NCI-H1930 (cell line): Measurements from ENCODE around the gene CDH4.

Source experiments
- DNase-seq, 2 experiments: peaks; one replicate each; lab custom pipeline; 2025; lab: John Stamatoyannopoulos, UW

The CDH4 gene

DNA sequence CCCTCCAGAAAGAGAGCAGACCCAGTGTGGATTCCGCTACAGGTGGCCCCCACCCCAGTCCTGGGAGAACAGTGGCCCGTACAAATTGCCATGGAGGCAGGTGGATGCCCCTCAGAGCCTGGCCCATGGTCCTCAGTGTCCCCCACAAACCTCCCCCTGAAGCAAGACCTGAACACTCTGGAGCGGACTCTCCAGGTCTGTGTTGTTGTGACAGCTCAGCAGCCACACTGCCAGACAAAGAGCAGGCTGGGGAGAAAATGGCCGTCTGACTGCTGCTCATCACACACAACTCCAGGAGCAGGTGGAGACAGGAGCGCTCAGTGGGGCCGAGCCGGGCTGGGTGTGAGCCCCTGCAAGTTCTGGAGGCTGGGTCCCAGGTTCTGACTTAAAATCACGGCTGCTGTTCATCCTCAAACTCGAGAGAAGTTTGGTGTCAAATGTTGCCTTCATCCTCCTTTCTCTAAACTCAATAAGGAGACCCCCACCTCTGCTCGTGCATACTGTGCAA is 241.8 kb downstream of the CDH4 start:
- DNase-seq, result no peak

DNA sequence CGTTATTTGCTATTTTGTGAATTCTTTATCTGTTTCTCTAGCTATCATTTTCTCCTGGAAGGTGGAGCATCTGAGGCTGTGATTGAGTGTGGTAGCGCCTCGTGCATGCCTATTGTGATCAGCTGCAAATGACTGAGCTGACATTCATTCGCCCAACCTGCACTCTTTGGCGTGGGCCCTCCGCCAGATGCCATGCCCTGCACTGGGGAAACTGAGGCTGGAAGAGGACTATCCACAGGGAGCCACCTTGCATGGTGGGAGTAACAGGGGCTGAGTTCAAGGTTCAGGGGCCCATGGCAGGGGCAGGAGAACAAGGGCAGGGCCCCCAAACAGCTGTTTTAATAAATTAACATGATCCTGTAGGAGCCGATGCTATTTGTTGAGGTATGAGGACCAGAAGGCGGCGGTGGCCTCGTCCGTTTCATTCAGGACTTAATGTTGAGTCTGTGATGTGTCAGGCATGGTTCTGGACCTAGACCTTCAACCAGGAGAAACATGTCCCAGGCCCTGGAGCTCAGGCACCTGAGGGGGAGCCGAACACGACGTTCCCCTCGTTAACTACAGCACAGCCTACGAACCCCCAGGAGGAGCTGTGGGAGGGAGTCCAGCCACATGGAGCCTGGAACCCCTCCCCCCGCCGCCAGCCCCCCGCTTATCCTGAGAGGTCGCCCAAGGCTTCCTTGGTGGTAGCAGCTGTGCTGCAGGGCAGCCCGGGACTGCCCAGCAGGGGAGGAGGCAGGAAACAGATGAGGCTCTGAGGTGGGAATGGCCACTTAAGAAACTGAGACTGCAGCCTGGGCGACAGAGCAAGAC is 242.9 kb downstream of the CDH4 start:
- no peak for DNase-seq

DNA sequence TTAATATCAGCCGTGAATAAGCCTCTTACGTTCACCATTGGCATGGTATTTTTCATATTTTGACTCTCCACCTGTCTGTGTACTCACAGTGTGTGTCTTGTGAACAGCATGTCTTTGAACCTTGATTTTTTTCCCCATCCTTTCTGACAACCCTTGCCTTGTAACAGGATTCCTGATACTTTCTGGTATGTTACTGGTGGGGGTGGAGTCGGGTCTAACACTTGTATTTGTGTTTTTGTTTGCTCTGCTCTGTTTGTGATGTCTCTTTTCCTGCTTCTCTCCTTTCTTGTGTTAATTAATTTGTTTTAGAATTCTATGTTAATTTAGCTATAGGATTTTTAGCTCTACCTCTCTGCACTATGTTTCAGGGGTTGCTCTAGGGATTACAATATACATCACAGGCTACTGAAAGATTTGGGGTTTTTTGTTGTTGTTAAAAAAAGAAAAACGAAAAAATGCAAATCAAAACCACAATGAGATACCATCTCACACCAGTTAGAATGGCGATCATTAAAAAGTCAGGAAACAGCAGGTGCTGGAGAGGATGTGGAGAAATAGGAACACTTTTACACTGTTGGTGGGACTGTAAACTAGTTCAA is 245.1 kb downstream of the CDH4 start:
- no peak for DNase-seq

DNA sequence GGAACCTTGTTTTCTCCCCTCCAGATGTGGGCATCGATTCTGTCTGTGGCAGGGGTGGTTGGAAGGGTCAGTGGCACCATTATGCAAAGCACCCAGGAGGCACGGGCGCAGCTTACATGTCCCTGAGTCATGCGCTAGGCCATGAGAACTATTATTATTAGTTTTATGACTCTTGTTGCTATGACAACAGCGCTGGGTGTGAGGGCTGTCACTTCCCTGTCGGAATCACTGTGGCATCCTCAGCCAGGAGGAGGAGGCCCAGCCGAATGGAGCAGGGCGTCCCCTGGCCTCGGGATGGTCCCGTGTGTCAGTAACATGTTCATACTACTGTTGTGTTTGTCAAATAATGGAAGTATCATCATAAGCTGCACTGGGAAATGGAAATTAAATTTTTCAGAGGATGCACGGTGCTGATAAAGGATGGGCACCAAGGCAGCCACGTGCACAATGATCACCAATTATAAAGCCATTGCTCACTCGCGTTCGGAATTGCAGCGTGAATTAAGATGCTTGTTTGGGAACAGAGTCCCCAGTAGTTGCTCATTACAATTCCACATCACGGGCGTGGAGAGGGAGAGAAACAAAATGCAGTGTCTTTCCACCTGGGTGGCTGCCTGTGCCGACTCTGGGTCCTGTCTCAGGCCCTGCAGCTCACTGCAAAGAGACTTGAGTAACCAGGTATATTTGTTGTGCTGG is 247.9 kb downstream of the CDH4 start:
- no peak for DNase-seq

DNA sequence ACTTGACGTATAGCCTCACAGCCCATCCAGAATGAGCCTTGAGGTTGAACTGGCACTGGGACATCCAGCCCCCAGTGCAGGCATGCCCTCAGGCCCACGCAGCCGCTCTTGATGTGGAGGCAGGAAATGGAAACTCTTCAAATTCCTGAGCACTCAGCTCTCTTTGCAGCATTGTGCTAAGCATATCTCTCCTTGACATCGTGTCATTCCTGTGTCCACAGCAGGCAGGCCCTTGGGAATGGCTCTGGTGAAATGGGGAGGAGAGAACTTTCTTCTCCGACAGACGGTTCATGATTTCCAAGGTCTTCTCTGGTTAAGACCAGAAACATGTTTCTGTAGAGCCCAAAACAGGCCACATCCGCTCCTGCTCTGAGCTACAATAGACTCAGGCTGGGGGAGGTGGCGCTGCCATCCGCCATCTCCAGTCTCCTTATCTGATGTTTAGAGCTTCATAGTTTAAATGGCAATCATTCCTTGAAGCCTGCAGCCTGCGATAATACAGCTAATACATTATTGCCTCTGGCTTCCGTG is 248.8 kb downstream of the CDH4 start:
- no peak for DNase-seq

DNA sequence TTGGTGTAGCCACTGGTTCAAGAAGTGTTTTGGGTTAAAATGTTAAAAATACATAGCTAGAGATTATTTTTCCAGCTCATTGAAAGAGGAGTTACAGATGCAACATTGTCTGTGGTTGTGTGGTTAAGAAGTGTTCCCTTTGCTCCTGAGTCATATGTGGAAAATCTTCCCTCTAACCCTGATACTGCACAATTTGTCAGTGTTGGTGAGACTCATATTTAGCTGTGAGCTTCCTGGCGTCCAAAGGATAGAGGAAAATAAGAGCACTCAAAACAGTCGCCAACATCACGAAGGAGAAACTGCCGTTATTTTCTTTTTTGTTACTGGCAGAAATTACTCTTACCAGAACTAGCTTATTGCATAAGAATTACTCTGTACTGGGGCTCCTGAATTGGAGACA is 250.4 kb downstream of the CDH4 start:
- DNase-seq, result no peak

DNA sequence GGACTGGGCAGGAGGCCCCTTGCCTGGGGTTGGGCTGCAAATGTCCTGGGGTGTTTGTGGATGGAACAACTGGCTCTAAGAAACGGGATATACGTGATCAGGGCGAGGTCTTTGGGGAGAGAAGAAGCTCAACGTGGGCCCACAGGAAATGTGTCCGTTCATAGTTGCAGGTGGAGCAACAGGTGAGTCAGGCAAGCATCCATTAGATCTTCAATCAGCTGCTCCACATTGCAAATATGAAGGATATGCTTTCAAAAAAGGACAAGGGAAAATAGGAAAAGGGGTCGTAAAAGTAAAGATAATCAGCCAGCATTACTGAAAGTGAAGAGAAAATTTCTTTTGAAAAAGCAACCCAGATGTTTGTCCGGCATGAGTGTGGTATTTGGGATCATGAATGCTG is 251.0 kb downstream of the CDH4 start:
- no peak for DNase-seq

DNA sequence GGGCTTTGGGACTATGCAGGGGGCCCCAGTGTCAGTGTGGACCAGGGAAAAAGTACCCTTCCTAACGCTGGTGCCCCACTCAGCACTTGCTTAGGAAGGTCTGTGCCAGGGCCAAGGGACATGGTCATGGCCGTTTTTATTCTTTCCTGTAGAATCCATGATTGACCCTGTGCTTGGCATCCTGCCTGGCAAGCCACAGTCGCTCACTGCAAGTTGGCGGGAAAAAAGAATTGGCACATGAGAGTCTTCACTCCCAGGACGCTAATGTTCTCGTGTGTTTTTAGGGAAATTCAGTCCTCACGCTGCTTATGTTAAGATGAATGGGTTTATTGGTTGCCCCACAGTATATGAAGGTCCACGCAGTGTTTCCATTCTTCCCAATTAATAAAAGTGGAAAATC is 253.4 kb downstream of the CDH4 start:
- no peak for DNase-seq

DNA sequence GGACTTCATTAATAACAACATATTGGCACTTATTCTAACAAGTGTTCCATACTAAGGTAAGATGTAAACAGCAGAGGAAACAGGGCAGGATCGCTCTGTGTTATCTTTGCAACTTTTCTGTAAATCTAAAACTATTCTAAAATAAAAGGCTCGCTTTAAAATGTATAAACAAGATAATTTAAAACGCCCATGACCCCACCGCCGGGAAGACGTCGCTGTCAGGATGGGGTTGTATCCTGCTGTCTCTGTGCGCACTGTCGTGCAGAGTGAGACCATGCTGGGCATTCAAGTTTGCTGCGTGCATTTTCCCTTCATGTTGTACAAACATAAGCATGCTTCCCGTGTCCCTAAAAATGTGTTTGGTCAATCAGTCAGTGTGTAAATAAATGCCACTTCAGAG is 255.7 kb downstream of the CDH4 start:
- no peak for DNase-seq

DNA sequence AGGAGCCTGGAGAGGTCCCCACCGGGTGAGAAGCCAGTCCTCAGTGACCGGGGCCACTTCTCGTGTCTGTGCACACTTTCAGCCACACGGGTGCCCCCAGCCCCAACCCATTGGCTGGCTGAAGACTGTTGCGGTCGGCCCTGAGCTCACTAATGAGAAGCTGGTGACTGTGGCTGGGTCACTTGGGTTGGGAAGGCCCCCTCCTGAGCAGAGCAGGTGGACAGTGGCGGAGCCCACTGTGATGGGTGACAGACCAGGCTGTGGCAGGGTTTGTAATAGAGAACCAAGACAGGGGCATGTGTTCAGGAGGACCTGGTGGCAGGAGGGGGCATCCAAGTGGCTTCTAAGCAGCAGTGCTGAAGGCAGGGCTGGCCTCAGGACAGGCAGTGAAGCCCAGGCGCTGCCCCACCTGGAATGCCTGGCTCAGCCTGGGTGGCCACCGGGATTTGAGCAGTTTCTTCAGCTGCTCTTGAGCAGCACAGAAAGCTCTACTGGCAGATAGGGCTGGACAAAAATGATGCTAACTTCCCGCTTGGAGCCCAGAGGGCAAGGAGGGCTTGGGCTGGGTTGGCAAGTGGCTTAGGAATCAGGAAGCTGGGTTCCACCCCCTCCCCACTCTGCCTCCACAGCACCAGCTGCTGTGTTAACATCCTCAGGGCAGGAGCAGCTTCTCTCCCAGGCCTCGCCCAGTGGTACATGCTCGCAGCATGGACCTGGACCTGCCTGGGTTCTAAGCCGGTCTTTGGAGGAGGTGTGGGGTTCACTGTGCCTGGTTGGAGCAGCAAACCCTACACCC is 256.4 kb downstream of the CDH4 start:
- DNase-seq, result no peak

DNA sequence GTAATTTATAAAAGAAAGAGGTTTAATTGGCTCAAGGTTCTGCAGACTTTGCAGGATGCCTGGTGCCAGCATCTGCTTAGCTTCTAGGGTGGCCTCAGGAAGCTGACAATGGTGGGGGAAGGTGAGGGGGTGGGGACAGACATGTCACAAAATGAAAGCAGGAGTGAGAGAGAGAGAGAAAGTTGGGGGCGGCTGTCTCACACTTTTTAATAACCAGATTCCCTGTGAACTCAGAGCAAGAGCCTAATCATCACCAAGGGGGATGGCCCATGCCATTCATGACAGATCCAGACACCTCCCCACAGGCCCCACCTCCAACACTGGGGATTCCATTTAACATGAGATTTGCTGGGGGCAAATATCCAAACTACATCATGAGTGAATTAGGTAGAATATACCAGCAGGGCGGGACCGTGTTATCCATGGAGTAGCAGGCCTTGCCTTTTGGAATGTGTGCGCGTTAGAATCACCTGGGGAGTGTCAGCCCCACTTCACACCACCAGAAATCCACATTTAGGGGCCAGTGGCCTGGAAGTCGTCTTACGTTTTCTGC is 258.8 kb downstream of the CDH4 start:
- DNase-seq, result no peak

DNA sequence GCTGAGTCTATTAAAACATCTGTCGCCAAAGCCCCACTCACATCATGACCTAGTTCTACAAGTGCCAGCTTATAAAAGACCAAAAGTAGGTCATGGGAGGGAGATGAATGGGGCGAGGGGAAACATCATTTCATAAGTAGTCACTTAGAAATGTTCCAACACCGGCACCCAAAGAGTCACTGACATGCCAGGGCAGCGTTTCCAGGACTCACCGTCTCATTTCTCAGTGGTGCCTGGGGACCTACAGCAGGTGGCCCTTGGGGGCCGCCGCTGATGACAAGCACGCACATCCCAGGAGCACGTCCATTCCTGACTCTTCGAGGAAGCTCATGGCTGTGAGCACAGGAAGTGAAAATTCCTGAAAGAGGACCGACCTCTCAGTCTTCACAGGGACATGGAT is 260.4 kb downstream of the CDH4 start:
- no peak for DNase-seq

DNA sequence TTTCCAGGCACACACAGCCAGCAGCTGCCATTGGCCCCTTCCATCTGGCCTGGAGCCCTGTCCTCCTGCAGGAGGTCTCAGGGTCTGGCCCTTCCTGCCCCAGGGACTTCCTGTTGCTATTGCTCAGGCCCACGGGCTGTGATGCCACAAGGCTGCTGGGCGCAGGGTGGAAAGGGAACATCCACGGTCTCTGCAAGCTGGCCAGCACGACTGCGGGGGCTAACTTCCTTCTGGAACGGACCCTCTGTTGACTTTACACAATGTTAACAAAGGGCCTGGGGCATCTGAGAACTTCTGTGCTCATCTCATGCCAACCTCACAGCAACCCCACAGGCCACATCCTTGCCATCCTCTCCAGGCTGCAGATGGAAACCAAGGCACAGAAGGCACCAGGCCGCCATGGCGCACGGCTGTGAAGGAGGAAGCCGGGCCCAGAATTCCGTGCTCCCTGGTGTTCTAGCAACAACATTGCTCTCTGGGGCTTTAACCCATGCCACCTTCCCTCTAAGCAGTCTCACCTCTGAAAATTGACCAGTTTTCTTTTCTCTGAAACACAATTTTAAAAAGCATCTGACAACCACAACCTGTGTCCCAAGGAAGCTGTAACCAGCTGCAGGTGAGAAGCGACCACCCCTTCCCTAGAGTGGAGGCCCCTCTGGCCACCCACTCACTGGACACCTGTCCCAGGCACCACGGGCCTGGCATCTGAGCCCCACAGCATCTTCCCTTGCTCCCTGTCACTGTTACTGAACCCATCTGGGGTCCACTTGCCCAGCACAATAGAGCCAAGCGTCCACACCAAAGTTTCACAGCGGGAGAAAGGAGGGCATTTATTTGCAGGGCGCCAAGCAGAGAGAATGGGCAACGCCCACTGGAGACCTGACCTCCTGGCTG is 261.3 kb downstream of the CDH4 start:
- no peak for DNase-seq

DNA sequence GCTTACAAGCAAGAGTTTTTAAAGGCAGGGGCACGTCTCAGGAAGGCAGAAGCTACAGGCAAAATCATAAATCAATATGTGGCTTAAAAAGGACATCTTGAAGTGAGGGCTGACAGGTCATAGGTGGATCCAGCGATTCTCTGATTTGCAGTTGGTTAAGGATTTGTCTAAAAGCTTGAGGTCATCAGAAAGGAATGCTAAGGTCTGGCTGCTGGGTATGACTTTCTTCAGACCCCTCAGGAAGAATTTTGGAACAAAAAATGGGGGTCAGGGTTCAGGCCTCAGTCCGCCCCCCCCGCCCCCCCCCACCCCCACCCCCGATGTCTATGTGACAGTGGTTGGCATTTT is 261.9 kb downstream of the CDH4 start:
- DNase-seq, result no peak

DNA sequence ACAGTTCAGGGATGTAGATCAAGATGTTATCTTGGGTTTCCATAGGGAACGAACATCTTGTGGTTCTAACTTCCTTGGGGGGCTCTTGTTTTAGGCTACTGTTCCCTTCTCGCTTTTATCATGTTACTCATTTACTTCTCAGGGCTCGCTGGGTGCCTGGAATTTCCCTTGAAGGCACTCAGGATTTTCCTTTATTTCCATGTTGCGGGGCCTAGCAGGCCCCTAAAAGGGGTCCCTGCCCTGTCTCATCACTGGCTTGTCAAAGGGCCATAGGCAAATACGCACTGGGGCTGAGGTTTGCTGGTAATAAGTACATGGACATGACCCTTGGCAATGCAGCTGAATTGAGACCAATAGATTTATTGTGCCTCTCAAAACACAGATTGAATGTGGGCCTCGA is 262.3 kb downstream of the CDH4 start:
- no peak for DNase-seq

DNA sequence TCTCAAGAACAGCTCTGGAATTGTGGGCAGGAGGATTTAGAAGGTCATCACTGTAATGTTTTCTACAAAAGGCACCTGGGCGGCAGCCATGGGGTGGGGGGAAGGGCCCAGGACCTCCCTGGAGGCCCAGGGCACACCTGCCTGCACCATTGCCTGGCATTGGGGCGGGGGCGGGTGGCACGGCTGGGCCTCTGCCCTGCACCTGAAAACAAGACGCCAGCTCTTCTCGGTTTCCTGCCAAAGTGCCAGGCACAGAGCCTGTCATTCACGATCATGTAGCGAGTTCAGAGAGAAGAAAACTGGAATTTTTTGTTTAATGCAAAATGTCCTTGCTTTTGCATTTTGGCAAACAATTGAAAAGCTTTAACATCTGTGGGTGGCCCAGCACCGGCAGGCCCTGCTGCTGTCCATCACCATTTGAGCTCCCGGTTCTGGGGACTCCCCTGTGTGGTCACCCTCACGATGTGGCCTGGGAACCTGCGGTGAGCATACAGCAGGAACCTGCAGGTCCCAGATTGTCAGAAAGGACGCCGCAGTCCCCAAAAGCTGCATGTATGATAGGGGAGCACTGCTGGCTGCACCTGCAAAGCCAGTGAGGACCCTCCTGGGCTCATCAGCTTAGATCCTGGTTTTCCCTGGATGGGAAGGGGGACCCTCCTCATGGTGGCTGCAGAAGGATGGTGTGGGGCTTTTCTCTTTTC is 262.9 kb downstream of the CDH4 start:
- no peak for DNase-seq

DNA sequence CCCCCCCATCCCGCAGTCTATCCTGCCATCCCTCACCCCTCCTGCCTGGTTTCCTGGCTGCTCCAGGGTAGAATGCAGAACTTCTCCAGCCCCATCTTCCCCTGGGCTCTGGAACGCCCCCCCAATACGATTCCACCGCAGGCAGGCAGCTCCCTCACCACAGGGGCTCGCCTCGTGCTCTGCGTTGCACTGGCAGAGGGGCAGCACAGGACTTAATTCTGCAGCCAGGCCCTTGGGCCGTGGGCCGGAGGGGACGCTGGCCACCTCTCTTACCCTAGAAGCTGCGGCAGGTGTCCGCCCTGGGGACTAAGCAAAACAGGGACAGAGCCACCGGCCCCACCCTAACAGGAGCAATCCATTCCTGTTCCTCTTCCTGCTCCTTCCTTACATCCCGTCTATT is 263.9 kb downstream of the CDH4 start:
- no peak for DNase-seq

DNA sequence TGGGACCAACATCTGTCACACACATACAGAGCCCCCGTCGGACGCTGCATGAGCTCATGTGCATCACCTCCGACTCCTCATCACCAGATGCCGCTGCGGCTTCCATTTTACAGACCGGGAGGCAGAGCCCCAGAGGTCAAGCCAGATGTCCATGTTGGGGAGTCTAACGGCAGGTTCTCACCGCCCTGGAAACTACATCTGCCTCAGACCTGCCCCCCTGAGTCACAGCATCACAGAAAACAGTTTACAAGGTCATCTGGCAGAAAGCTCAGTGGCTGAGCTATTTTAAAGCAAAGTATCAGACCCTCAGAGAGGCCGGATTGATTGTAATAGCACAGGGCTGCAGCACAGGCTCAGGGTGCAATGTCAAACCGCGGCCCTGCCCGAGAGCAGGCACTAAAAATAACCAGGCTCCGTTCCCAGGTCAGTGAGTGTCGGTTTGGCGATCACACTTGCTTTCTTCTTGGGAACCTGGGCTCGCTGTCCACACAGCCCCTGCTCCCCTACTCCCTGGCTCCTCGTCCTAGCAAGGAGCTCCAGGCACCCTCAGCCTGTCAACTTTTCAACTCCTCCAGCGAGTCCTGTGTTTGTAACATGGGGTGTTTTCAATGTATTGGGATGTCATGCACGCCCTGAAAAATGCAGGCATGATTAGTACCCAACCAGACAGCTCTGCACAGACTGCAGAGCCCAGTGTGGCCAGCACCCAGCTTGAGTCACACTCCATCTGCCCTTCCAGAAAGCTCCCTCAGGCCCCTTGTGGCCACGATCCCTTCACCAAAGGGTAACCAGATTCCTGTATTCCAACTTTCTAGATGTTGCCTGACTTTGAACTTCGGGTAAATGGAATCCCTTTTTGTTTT is 264.5 kb downstream of the CDH4 start:
- DNase-seq, result no peak

DNA sequence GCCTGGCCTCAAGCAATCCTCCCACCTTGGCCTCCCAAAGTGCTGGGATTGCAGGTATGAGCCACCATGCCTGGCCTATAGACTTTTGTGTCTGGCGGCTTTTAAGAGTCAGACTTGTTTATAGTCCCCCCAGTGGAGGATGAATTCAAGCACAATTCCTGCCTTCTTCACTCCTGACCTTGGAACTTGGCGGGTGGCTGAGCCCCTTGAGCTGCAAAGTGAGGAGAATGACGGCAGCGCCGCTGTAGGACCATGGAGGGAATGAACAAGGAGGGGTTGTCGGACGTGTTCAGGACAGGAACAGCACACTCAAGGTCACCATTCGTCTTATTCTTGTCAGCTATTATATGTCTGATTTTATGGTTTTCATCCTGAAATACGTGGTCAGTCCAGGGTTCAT is 265.4 kb downstream of the CDH4 start:
- DNase-seq, result no peak
